GM06990 (cell line): ENCODE data around the gene RPGRIP1L.

Experiments
- DNase-seq: peaks from one replicate; pipeline ENCODE4 v3.0.0-alpha.2; 2011; ENCODE audit not compliant: insufficient read length; ENCODE audit errors: extremely low read depth
- H3K27me3 ChIP-seq: replicated peaks from 2 replicates; pipeline ENCODE4 v1.6.0; 2011; ENCODE audit warnings: low read length; ENCODE audit not compliant: control insufficient read depth, insufficient read depth
- H3K36me3 ChIP-seq: 2 replicates; pipeline ENCODE4 v1.5.1; 2011; ENCODE audit warnings: low read length; ENCODE audit not compliant: control insufficient read depth, insufficient read depth
- H3K4me3 ChIP-seq: replicated peaks from 2 replicates; pipeline ENCODE4 v1.5.1; 2011; ENCODE audit warnings: low read depth, mild to moderate bottlenecking, control low read depth, low read length
- TF ChIP-seq, protein P1 (sequence below): IDR thresholded peaks from 2 replicates; pipeline ENCODE4 v1.5.1; 2011; ENCODE audit warnings: low read length, control low read depth, mild to moderate bottlenecking, inconsistent platforms; ENCODE audit not compliant: insufficient read depth, poor library complexity, severe bottlenecking

Gene RPGRIP1L

GRCh38 chr16:53561101-53561888 is 142.4 kb downstream of the RPGRIP1L start:
- Histone ChIP-seq H3K36me3 (no peaks in the 10 kb centered on the region), H3K4me3 (no peak overlapping the region), H3K27me3 (no peaks in the 10 kb centered on the region)
- no peak for DNase-seq
- TF ChIP-seq, protein P1, sequence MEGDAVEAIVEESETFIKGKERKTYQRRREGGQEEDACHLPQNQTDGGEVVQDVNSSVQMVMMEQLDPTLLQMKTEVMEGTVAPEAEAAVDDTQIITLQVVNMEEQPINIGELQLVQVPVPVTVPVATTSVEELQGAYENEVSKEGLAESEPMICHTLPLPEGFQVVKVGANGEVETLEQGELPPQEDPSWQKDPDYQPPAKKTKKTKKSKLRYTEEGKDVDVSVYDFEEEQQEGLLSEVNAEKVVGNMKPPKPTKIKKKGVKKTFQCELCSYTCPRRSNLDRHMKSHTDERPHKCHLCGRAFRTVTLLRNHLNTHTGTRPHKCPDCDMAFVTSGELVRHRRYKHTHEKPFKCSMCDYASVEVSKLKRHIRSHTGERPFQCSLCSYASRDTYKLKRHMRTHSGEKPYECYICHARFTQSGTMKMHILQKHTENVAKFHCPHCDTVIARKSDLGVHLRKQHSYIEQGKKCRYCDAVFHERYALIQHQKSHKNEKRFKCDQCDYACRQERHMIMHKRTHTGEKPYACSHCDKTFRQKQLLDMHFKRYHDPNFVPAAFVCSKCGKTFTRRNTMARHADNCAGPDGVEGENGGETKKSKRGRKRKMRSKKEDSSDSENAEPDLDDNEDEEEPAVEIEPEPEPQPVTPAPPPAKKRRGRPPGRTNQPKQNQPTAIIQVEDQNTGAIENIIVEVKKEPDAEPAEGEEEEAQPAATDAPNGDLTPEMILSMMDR: no peak

DNA sequence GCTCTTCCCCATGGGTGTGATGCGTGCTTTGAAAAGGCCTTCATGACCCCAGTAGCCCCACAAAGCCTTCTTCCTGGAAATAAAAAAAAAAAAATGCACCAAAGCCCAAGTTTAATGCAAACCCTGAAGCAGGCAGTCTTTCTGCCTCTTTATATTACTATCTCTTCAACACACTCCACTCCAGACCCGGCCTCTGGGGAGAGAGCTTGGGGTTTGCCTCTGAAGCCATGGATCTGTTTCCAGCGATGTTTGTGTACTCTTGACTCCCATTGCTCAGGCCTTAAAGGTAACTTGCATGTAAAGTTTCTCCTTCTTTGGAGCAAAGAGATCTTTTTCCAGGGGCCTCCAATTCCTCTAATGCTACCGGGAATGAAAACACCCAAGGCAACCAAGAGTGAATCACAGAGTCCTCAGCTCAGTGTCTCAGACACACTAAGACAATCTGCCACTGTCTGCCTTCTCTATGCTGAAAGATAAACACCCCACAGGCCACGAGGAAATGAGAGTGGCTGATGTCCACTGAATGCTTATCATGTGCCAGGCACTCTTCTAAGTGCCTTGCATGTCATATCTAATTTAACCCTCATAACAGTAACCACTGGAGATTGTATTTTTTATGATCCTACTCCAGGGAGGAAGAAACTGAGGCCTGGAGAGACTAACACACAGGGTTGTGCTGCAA is 144.2 kb downstream of the RPGRIP1L start:
- no peak for DNase-seq
- no peaks in the 10 kb centered on the region for H3K36me3 ChIP-seq
- H3K27me3 ChIP-seq: no peaks in the 10 kb centered on the region
- no peak overlapping the region for H3K4me3 ChIP-seq
- TF ChIP-seq, protein P1: no peak

DNA sequence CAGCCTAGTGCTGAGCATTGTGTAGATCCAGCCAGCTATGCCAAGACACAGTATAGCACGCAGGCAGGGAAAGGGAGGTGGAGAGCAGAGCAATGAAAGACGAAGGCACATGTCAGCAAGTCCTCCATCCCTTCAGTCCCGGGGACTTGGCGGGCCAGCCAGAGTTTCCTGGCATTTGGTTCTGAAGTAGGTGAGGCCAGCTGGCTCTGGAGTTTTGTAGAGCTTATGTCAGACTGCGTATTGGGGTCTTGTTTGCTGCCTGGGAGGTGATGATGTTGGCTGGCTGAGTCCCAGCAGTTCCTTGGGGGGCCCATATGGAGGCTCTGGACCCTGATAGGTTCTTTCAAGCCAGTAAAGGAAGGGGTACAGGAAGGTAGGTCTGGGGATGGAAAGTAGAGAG is 144.9 kb downstream of the RPGRIP1L start:
- TF ChIP-seq, protein P1: no peak
- Histone ChIP-seq H3K27me3 (no peaks in the 10 kb centered on the region; the same call in 1 of the 2 replicates), H3K36me3 (no peaks in the 10 kb centered on the region), H3K4me3 (no peak overlapping the region)
- DNase-seq: no peak

- H3K27me3 ChIP-seq: no peaks in the 10 kb centered on the region; the same call in 1 of the 2 replicates
- H3K36me3 ChIP-seq: no peaks in the 10 kb centered on the region
- no peak for DNase-seq
- TF ChIP-seq, protein P1: no peak
- H3K4me3 ChIP-seq: no peak overlapping the region
These were observed 147.1 kb downstream of the RPGRIP1L start for GRCh38 chr16:53556521-53556920.

GRCh38 chr16:53549970-53550690 is 153.5 kb downstream of the RPGRIP1L start:
- Histone ChIP-seq H3K27me3 (no peaks in the 10 kb centered on the region; the same call in 1 of the 2 replicates), H3K36me3 (no peaks in the 10 kb centered on the region), H3K4me3 (no peak overlapping the region)
- TF ChIP-seq, protein P1: peak; percentile 61
- no peak for DNase-seq
